Fibroblast of villous mesenchyme (primary cell): Measurements from ENCODE around the gene VPS26B. TPM values are rescaled to one million over a fixed set of nuclear protein-coding genes. Genes with fewer than 3 reads are reported as not detected.

Source experiments
- DNase-seq: peaks from one replicate; pipeline ENCODE4 v3.0.0-alpha.2; 2010; ENCODE audit warnings: low read depth
- H3K4me3 ChIP-seq: 2 replicates; pipeline ENCODE4 v1.5.1; 2011; ENCODE audit warnings: low read depth, mild to moderate bottlenecking, low read length
- total RNA-seq: library from RNA; depleted of rRNA; stranded (reverse); fragments of >200 nt; gene quantifications from 2 replicates; pipeline ENCODE4 v1.2.3, GENCODE V29; 2012
- TF ChIP-seq, protein P1 (sequence below): IDR thresholded peaks from 2 replicates; pipeline ENCODE4 v1.5.1; 2012; ENCODE audit warnings: low read depth, mild to moderate bottlenecking, low read length; ENCODE audit not compliant: insufficient read depth

The VPS26B gene
- total RNA-seq, 1 donor = 41.5 TPM

DNA sequence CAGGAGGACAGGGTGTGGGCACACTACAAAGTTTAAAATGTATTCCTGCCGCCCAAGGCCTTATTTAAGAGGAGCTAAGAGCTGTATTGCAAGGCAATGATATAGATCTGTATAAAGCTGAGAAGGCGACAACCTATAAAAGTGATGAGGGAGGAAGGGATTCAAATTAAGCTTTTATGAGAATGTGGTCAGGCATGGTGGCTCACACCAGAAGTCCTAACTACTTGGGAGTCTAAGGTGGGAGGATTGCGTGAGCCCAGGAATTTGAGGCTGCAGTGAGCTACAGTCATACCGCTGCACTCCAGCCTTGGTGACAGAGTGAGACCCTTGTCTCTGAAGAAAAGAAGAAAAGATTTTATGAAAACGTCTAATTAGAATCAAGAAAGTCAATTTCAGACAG is 42.0 kb downstream of the VPS26B start:
- TF ChIP-seq, protein P1, sequence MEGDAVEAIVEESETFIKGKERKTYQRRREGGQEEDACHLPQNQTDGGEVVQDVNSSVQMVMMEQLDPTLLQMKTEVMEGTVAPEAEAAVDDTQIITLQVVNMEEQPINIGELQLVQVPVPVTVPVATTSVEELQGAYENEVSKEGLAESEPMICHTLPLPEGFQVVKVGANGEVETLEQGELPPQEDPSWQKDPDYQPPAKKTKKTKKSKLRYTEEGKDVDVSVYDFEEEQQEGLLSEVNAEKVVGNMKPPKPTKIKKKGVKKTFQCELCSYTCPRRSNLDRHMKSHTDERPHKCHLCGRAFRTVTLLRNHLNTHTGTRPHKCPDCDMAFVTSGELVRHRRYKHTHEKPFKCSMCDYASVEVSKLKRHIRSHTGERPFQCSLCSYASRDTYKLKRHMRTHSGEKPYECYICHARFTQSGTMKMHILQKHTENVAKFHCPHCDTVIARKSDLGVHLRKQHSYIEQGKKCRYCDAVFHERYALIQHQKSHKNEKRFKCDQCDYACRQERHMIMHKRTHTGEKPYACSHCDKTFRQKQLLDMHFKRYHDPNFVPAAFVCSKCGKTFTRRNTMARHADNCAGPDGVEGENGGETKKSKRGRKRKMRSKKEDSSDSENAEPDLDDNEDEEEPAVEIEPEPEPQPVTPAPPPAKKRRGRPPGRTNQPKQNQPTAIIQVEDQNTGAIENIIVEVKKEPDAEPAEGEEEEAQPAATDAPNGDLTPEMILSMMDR = no peak
- peak; percentile 82 for DNase-seq
- H3K4me3 ChIP-seq = no peak overlapping the region

DNA sequence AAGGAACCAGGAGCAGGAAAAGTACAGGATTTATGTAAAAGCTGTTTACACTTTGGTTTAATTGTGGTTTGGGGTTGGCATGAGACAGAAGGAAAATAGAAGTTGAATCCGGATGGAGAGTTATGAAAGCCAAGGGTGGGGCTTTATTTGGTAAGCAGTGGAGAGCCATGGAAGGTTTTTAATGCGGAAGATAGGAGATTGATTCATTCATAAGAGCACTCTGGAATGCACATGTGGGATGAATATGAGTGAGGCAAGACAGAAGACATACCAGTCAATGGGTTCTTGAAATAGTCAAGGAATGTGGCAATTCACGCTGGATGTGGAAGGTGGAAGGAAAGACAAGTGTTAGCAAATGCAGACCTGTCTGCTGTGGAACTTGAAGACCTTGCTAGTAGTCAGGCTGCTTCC is 42.4 kb downstream of the VPS26B start:
- DNase-seq = peak; percentile 92
- TF ChIP-seq, protein P1 = no peak
- H3K4me3 ChIP-seq = no peak overlapping the region

DNA sequence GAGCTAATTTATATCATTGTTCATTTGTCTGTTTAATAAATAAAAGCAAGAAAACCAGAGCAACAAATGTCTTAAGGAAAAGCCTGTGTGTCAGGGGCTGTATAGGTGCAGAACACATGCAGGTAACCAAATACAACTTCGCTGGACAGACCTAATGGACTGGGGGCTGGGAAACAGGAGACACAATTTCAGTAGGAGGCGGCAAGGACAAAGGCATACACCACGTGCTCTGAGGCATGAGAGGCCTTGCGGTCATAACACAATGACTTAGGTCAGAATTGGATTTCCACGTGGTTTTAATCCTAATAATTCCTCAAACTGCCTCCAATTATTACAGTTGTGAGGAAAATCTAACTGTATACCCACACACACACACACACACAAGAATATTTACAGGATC is 43.0 kb downstream of the VPS26B start:
- DNase-seq = no peak
- TF ChIP-seq, protein P1 = no peak
- H3K4me3 ChIP-seq = no peak overlapping the region

GRCh38 chr11:134267966-134268365 is 43.5 kb downstream of the VPS26B start:
- no peak for DNase-seq
- TF ChIP-seq, protein P1 = no peak
- H3K4me3 ChIP-seq = no peak overlapping the region

DNA sequence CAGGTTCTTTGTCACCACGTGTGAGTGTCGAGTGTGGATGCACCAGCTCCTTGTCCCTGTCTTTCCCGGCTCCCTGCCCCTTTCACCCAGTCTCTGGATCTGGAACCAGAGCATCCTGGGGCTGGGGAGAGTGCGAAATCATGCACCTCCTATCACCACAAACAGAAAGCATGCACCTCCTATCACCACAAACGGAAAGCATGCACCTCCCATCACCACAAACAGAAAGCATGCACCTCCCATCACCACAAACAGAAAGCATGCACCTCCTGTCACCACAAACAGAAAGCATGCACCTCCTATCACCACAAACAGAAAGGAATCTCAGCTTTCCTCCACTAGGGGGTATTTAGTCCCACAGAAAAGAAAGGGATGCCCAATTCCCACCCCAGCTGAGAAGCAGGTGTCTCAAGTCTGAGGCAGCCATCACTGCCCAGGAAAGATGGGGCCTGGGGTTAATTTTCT is 45.8 kb downstream of the VPS26B start:
- no peak for DNase-seq
- H3K4me3 ChIP-seq = no peak overlapping the region
- TF ChIP-seq, protein P1 = peak; percentile 28

DNA sequence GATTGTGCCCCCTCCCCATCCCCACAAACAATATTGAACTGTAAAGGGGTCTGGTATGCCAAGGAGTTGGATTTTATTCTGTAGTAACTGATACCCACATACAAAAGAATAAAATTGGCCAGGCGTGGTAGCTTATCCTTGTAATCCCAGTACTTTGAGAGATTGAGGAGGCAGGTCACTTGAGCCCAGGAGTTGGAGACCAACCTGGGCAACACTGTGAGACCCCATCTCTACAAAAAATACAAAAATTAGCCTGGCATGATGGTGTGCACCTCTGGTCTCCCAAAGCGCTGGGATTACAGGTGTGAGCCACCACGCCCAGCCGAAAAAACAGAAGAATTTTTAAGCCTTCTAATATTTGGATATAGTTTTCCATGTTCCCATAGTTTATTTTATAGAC is 47.5 kb downstream of the VPS26B start:
- no peak for DNase-seq
- TF ChIP-seq, protein P1 = no peak
- no peak overlapping the region for H3K4me3 ChIP-seq
